HEK293 (cell line): Measurements from ENCODE around the gene CAMK2B.

ENCODE experiments used
- ATF2 ChIP-seq: fragments of 450-650 bp; formaldehyde crosslinking; IDR thresholded peaks from 2 replicates; pipeline ENCODE4 v1.5.1; 2016; ENCODE audit warnings: missing biosample characterization, missing genetic modification characterization, low read depth
- CTCF ChIP-seq: fragments of 450-650 bp; formaldehyde crosslinking; IDR thresholded peaks from 2 replicates; pipeline ENCODE4 v1.5.1; 2016; ENCODE audit warnings: missing biosample characterization, missing genetic modification characterization
- YY1 ChIP-seq: fragments of 450-650 bp; formaldehyde crosslinking; IDR thresholded peaks from 2 replicates; pipeline ENCODE4 v1.5.1; 2018; ENCODE audit warnings: missing biosample characterization, missing genetic modification characterization
- ZBTB7A ChIP-seq: fragments of 450-650 bp; formaldehyde crosslinking; IDR thresholded peaks from 2 replicates; pipeline ENCODE4 v1.5.1; 2016; ENCODE audit warnings: low read depth, missing biosample characterization, missing genetic modification characterization
- ZFP37 ChIP-seq: fragments of 450-650 bp; formaldehyde crosslinking; IDR thresholded peaks from 2 replicates; pipeline ENCODE4 v1.5.1; 2016; ENCODE audit warnings: missing biosample characterization, missing genetic modification characterization
- ZNF138 ChIP-seq: fragments of 450-650 bp; formaldehyde crosslinking; IDR thresholded peaks from 2 replicates; pipeline ENCODE4 v1.5.1; 2016; ENCODE audit warnings: missing biosample characterization, missing genetic modification characterization, borderline replicate concordance
- ZNF146 ChIP-seq: fragments of 450-650 bp; formaldehyde crosslinking; IDR thresholded peaks from 2 replicates; pipeline ENCODE4 v1.5.1; 2016; ENCODE audit warnings: missing biosample characterization, missing genetic modification characterization
- ZNF324 ChIP-seq: fragments of 450-650 bp; formaldehyde crosslinking; IDR thresholded peaks from 2 replicates; pipeline ENCODE4 v1.5.1; 2016; ENCODE audit warnings: missing biosample characterization, missing genetic modification characterization
- ZNF792 ChIP-seq: fragments of 450-650 bp; formaldehyde crosslinking; IDR thresholded peaks from 2 replicates; pipeline ENCODE4 v1.5.1; 2016; ENCODE audit warnings: missing biosample characterization, missing genetic modification characterization
- ZSCAN4 ChIP-seq: fragments of 450-650 bp; formaldehyde crosslinking; IDR thresholded peaks from 2 replicates; pipeline ENCODE4 v1.5.1; 2017; ENCODE audit warnings: missing biosample characterization, missing genetic modification characterization
- TF ChIP-seq, protein P1 (sequence below): fragments of 450-650 bp; formaldehyde crosslinking; IDR thresholded peaks from 2 replicates; pipeline ENCODE4 v1.5.1; 2016; ENCODE audit warnings: missing biosample characterization, missing genetic modification characterization

DNA sequence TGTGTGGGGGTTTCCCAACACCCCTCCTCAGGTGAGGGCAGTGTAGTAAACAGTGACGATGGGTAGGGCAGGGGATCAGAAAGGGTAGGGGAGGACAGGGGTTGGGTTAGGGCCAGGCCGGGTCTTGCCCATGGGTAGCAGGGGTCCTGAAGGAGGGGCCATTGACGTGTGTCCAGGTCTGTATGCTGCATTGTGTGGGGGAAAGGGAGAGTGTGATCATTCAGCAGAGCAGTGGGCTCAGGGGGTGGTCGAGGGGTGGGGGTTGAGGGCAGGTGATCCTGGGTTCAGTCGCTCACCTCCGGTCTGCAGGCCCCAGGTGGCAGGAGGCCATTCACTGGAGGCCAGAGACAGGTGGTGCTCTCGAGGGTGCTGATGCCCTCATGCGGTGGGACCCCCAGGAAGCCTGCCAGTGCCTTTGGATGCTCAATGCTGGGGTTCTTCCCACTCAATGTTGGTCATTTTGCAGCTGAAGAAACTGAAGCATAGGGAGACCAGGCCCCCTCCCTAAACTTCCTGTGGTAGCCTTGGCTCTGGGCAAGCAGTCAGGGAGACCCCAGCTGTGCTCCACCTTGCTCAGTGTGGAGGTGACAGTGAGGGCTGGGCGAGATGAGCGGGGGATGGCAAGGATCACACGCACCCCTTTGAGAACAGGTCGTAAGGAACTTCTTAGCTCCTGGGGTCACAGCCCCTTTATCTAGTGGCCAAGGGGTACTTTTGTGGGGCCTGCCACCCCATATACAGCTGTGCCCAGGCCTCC, 48.8 kb upstream of the CAMK2B start:
- TF ChIP-seq CTCF (tag by site-specific recombination) (no peak), ZNF146 (tag by site-specific recombination) (no peak), ZSCAN4 (tag by site-specific recombination) (no peak), YY1 (tag by site-specific recombination) (no peak), ZFP37 (no peak), ZNF138 (no peak), ZNF324 (tag by site-specific recombination) (no peak), ATF2 (tag by site-specific recombination) (no peak), ZNF792 (tag by site-specific recombination) (no peak), ZBTB7A (tag by site-specific recombination) (no peak)
- TF ChIP-seq, protein P1, sequence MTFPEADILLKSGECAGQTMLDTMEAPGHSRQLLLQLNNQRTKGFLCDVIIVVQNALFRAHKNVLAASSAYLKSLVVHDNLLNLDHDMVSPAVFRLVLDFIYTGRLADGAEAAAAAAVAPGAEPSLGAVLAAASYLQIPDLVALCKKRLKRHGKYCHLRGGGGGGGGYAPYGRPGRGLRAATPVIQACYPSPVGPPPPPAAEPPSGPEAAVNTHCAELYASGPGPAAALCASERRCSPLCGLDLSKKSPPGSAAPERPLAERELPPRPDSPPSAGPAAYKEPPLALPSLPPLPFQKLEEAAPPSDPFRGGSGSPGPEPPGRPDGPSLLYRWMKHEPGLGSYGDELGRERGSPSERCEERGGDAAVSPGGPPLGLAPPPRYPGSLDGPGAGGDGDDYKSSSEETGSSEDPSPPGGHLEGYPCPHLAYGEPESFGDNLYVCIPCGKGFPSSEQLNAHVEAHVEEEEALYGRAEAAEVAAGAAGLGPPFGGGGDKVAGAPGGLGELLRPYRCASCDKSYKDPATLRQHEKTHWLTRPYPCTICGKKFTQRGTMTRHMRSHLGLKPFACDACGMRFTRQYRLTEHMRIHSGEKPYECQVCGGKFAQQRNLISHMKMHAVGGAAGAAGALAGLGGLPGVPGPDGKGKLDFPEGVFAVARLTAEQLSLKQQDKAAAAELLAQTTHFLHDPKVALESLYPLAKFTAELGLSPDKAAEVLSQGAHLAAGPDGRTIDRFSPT (tag by site-specific recombination): no peak
